Neural cell (in vitro differentiated cells): ENCODE results near the gene ARL15.

Experiments
- EP300 ChIP-seq: fragments of 450-650 bp; conservative IDR thresholded peaks from 2 replicates; pipeline ENCODE4 v1.6.1; 2014; ENCODE audit warnings: antibody characterized with exemption, mild to moderate bottlenecking, moderate library complexity; ENCODE audit not compliant: poor library complexity, severe bottlenecking
- EZH2 ChIP-seq: fragments of 200-600, 300-800 bp; shearing (Covaris generic), sonication (generic); IDR thresholded peaks from 2 replicates; pipeline ENCODE4 v1.6.1; 2014; ENCODE audit warnings: antibody characterized with exemption, low read length, borderline replicate concordance, mild to moderate bottlenecking; ENCODE audit not compliant: insufficient read depth, poor library complexity, severe bottlenecking
- POLR2AphosphoS5 ChIP-seq: IDR thresholded peaks from 2 replicates; pipeline ENCODE4 v1.6.1; 2012
- RAD21 ChIP-seq: fragments of 450-650 bp; conservative IDR thresholded peaks from 2 replicates; pipeline ENCODE4 v1.6.1; 2014; ENCODE audit warnings: antibody characterized with exemption, mild to moderate bottlenecking, moderate library complexity
- REST ChIP-seq: IDR thresholded peaks from 2 replicates; pipeline ENCODE4 v1.6.1; 2012; ENCODE audit warnings: borderline replicate concordance
- TAF1 ChIP-seq: IDR thresholded peaks from 2 replicates; pipeline ENCODE4 v1.6.1; 2012; ENCODE audit warnings: low read depth
- TF ChIP-seq, protein P1 (sequence below): fragments of 450-650 bp; IDR thresholded peaks from 2 replicates; pipeline ENCODE4 v1.5.1; 2014; ENCODE audit warnings: antibody characterized with exemption, mild to moderate bottlenecking, moderate library complexity; ENCODE audit not compliant: poor library complexity, severe bottlenecking

GRCh38 chr5:54045077-54045792 is 265.1 kb downstream of the ARL15 start:
- TF ChIP-seq, protein P1, sequence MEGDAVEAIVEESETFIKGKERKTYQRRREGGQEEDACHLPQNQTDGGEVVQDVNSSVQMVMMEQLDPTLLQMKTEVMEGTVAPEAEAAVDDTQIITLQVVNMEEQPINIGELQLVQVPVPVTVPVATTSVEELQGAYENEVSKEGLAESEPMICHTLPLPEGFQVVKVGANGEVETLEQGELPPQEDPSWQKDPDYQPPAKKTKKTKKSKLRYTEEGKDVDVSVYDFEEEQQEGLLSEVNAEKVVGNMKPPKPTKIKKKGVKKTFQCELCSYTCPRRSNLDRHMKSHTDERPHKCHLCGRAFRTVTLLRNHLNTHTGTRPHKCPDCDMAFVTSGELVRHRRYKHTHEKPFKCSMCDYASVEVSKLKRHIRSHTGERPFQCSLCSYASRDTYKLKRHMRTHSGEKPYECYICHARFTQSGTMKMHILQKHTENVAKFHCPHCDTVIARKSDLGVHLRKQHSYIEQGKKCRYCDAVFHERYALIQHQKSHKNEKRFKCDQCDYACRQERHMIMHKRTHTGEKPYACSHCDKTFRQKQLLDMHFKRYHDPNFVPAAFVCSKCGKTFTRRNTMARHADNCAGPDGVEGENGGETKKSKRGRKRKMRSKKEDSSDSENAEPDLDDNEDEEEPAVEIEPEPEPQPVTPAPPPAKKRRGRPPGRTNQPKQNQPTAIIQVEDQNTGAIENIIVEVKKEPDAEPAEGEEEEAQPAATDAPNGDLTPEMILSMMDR, result no peak
- TF ChIP-seq TAF1 (no peak), POLR2AphosphoS5 (no peak), RAD21 (no peak), REST (no peak), EZH2 (no peak), EP300 (no peak)
